Caco-2 (cell line): ENCODE data around the gene PEX16. TPM values are rescaled to one million over a fixed set of nuclear protein-coding genes. Genes with fewer than 3 reads are reported as not detected.

ENCODE experiments used
- BruUV-seq: library from RNA; stranded (reverse); fragments of 400-500 nt; replicated peaks from 2 replicates; lab custom pipeline; 2021; lab: Mats Ljungman, UMichigan
- CTCF ChIA-PET: fragments of 300-600 bp; sonication (Branson Sonifier 250); formaldehyde crosslinking; loops from one replicate; lab custom pipeline; 2022; ENCODE audit warnings: antibody characterized with exemption; lab: Charles Lee
- POLR2A ChIA-PET: fragments of 300-600 bp; sonication (Branson Sonifier 250); formaldehyde crosslinking; loops from one replicate; lab custom pipeline; 2022; ENCODE audit warnings: antibody characterized with exemption; lab: Charles Lee
- DNase-seq, 2 experiments: peaks; one replicate each; pipeline versions ENCODE4 v3.0.0 to v3.0.0-alpha.2; 2020 to 2022
- H3K27me3 ChIP-seq: replicated peaks from 2 replicates; pipeline ENCODE4 v1.6.0; 2011; ENCODE audit warnings: low read length; ENCODE audit not compliant: control insufficient read depth, insufficient read depth
- H3K36me3 ChIP-seq: 2 replicates; pipeline ENCODE4 v1.5.1; 2011; ENCODE audit warnings: low read length; ENCODE audit not compliant: control insufficient read depth, insufficient read depth
- H3K4me1 ChIP-seq: fragments of 250-450 bp; sonication (Bioruptor Pico); 2 replicates; pipeline ENCODE4 v1.5.1; 2020; ENCODE audit warnings: mild to moderate bottlenecking
- H3K4me3 ChIP-seq: 2 replicates; pipeline ENCODE4 v1.5.1; 2011; ENCODE audit warnings: low read depth, mild to moderate bottlenecking, control low read depth, low read length
- H3K9me3 ChIP-seq: fragments of 250-450 bp; sonication (Bioruptor Pico); 2 replicates; pipeline ENCODE4 v1.5.1; 2020; ENCODE audit warnings: mild to moderate bottlenecking, moderate library complexity
- H3K27ac Mint-ChIP-seq: one replicate; pipeline ENCODE4 v1.8.0; 2022; ENCODE audit warnings: mixed read lengths; ENCODE audit not compliant: unreplicated experiment
- H3K27me3 Mint-ChIP-seq: one replicate; pipeline ENCODE4 v1.8.0; 2022; ENCODE audit warnings: mixed read lengths; ENCODE audit not compliant: insufficient read depth, unreplicated experiment
- H3K36me3 Mint-ChIP-seq: one replicate; pipeline ENCODE4 v1.8.0; 2022; ENCODE audit warnings: mild to moderate bottlenecking, mixed read lengths; ENCODE audit not compliant: insufficient read depth, unreplicated experiment
- H3K4me1 Mint-ChIP-seq: one replicate; pipeline ENCODE4 v1.8.0; 2022; ENCODE audit warnings: low read depth, mixed read lengths; ENCODE audit not compliant: unreplicated experiment
- H3K4me3 Mint-ChIP-seq: one replicate; pipeline ENCODE4 v1.8.0; 2022; ENCODE audit warnings: mild to moderate bottlenecking, moderate library complexity, mixed read lengths; ENCODE audit not compliant: unreplicated experiment
- H3K9me3 Mint-ChIP-seq: one replicate; pipeline ENCODE4 v1.8.0; 2022; ENCODE audit warnings: mixed read lengths; ENCODE audit not compliant: unreplicated experiment
- intact Hi-C: fragments of 100-400 bp; cut with micrococcal nuclease; formaldehyde crosslinking; loops from one replicate; pipeline ENCODE4 v1.10.0; 2022; ENCODE audit not compliant: unreplicated experiment
- total RNA-seq: library from RNA; stranded (reverse); gene quantifications from 2 replicates; pipeline ENCODE4 v1.2.3, GENCODE V29; 2022
- TF ChIP-seq, protein P1 (sequence below), 2 experiments: fragments of 200-600 bp in 1 of 2; IDR thresholded peaks; 1 replicate in 1 of 2; 2 replicates in 1 of 2; pipeline versions ENCODE4 v1.5.1 to v1.8.0; 2011 to 2022; ENCODE audit warnings: antibody characterized with exemption in 1 of 2, control low read depth in 1 of 2, inconsistent platforms in 1 of 2, low read depth in 1 of 2, low read length in 1 of 2, mild to moderate bottlenecking in 1 of 2, moderate library complexity in 1 of 2; ENCODE audit not compliant: insufficient read depth in 1 of 2, severe bottlenecking in 1 of 2, unreplicated experiment in 1 of 2

Gene PEX16
- total RNA-seq, 1 experiment from 2014 or later, result 41.4 TPM

DNA sequence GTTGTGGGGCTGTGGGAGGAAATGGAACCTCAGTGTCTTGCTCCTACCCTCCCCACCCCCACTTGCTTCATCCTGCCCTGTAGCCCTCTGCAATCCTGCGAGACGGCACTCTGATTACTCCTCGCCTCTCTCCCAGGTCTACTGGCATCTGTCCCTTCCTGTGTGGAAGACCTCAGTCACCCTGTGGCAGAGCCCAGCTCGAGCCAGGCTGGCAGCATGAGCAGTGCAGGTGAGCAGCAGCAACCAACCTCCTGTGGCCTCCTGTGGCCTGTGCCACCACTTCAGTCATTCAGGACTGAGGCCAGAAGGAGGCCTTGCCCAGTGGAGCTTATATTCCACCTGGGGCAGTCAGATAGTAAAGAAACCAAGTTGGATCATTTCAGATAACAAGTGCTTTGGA is 47.0 kb downstream of the PEX16 start:
- TF ChIP-seq, protein P1, sequence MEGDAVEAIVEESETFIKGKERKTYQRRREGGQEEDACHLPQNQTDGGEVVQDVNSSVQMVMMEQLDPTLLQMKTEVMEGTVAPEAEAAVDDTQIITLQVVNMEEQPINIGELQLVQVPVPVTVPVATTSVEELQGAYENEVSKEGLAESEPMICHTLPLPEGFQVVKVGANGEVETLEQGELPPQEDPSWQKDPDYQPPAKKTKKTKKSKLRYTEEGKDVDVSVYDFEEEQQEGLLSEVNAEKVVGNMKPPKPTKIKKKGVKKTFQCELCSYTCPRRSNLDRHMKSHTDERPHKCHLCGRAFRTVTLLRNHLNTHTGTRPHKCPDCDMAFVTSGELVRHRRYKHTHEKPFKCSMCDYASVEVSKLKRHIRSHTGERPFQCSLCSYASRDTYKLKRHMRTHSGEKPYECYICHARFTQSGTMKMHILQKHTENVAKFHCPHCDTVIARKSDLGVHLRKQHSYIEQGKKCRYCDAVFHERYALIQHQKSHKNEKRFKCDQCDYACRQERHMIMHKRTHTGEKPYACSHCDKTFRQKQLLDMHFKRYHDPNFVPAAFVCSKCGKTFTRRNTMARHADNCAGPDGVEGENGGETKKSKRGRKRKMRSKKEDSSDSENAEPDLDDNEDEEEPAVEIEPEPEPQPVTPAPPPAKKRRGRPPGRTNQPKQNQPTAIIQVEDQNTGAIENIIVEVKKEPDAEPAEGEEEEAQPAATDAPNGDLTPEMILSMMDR (IDR thresholded peaks at IDR 0.05; ENCODE audit: insufficient read depth in 1 of 2, low read depth in 1 of 2, low read length in 1 of 2, severe bottlenecking in 1 of 2, unreplicated experiment in 1 of 2), result no peak
- peaks cover 5% of the 10 kb centered on the region for H3K36me3 ChIP-seq
- ChIA-PET POLR2A (no interaction called here), CTCF (no interaction called here)
- no peak overlapping the region for H3K27ac Mint-ChIP-seq
- no peaks in the 10 kb centered on the region for H3K9me3 Mint-ChIP-seq
- H3K27me3 ChIP-seq, result no peaks in the 10 kb centered on the region
- no peaks in the 10 kb centered on the region for H3K4me1 Mint-ChIP-seq
- no peak overlapping the region for H3K4me3 Mint-ChIP-seq
- no peaks in the 10 kb centered on the region for H3K27me3 Mint-ChIP-seq
- intact Hi-C loops, result no loop called here
- H3K4me1 ChIP-seq, result no peaks in the 10 kb centered on the region
- peaks cover 36% of the 10 kb centered on the region for H3K36me3 Mint-ChIP-seq
- no peak overlapping the region for H3K4me3 ChIP-seq
- DNase-seq, result no peak
- H3K9me3 ChIP-seq, result no peaks in the 10 kb centered on the region
- no TSS peak for BruUV-seq

DNA sequence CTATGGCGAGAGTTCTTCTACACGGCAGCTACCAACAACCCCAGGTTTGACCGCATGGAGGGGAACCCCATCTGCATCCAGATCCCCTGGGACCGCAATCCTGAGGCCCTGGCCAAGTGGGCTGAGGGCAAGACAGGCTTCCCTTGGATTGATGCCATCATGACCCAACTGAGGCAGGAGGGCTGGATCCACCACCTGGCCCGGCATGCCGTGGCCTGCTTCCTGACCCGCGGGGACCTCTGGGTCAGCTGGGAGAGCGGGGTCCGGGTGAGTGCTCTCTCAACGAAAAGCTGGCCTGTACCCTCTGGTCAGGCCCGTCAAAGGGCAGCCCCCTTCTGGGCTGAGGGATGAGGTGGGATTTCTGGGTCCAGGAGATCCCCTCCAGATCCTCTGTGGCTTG is 48.1 kb downstream of the PEX16 start:
- Histone ChIP-seq H3K4me3 (no peak overlapping the region), H3K36me3 (peaks cover 5% of the 10 kb centered on the region), H3K4me1 (no peaks in the 10 kb centered on the region), H3K9me3 (no peaks in the 10 kb centered on the region), H3K27me3 (no peaks in the 10 kb centered on the region)
- no peak overlapping the region for H3K4me3 Mint-ChIP-seq
- intact Hi-C loops, result no loop called here
- no TSS peak for BruUV-seq
- no peak for DNase-seq
- POLR2A ChIA-PET, result no interaction called here
- H3K9me3 Mint-ChIP-seq, result no peaks in the 10 kb centered on the region
- no peak overlapping the region for H3K27ac Mint-ChIP-seq
- H3K4me1 Mint-ChIP-seq, result no peaks in the 10 kb centered on the region
- peaks cover 36% of the 10 kb centered on the region for H3K36me3 Mint-ChIP-seq
- CTCF ChIA-PET, result no interaction called here
- no peaks in the 10 kb centered on the region for H3K27me3 Mint-ChIP-seq
- TF ChIP-seq, protein P1 (IDR thresholded peaks at IDR 0.05; ENCODE audit: insufficient read depth in 1 of 2, low read depth in 1 of 2, low read length in 1 of 2, severe bottlenecking in 1 of 2, unreplicated experiment in 1 of 2), result no peak

DNA sequence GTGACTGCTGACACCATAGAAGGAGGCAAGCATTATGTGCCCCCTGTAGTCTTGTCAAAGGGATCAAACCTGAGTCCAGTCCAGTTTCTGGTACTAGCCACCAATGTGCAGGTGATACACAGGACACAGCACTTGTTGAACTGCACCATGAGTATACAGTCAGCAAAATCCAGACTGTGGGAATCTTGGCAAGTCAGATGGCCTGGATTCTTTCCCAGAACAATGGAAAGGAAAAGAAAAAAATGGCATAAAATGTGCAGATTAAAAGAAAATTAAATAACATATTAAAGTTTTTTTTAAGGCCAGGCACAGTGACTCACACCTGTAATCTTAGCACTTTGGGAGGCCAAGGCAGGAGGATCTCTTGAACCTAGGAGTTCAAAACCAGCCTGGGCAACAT is 53.6 kb downstream of the PEX16 start:
- no peak overlapping the region for H3K27ac Mint-ChIP-seq
- CTCF ChIA-PET, result no interaction called here
- no peaks in the 10 kb centered on the region for H3K4me1 Mint-ChIP-seq
- H3K36me3 Mint-ChIP-seq, result peaks cover 29% of the 10 kb centered on the region
- no peak overlapping the region for H3K4me3 Mint-ChIP-seq
- H3K27me3 ChIP-seq, result no peaks in the 10 kb centered on the region
- no peak for DNase-seq
- H3K9me3 Mint-ChIP-seq, result no peaks in the 10 kb centered on the region
- intact Hi-C loops, result no loop called here
- H3K36me3 ChIP-seq, result peaks cover 3% of the 10 kb centered on the region
- no peaks in the 10 kb centered on the region for H3K9me3 ChIP-seq
- POLR2A ChIA-PET, result no interaction called here
- no TSS peak for BruUV-seq
- no peak overlapping the region for H3K4me3 ChIP-seq
- TF ChIP-seq, protein P1 (IDR thresholded peaks at IDR 0.05; ENCODE audit: insufficient read depth in 1 of 2, low read depth in 1 of 2, low read length in 1 of 2, severe bottlenecking in 1 of 2, unreplicated experiment in 1 of 2), result no peak
- H3K4me1 ChIP-seq, result no peaks in the 10 kb centered on the region
- H3K27me3 Mint-ChIP-seq, result no peaks in the 10 kb centered on the region
